ENCODE results near the gene PTPN11.

Gene PTPN11

DNA sequence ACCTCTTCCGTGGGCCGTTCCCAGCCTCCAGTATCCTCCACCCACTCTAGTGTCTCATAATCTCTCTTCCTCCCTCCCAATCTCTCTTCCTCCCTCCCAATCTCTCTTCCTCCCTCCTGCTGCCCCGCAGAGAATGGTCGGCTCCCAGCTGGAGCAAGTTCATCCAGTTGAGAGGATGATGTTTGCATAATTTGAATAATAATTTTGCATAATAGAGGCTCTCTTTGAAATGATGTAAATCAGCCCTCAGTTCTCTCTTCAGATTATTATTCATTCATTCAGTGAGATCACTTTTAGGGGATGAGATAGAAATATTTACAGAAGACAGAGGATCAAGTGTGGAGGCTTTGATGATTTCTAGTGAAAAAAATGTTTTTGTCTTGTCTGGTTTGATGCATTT is 125.0 kb downstream of the PTPN11 start:
- no peak for DNase-seq (ENCODE audit: low spot score)

DNA sequence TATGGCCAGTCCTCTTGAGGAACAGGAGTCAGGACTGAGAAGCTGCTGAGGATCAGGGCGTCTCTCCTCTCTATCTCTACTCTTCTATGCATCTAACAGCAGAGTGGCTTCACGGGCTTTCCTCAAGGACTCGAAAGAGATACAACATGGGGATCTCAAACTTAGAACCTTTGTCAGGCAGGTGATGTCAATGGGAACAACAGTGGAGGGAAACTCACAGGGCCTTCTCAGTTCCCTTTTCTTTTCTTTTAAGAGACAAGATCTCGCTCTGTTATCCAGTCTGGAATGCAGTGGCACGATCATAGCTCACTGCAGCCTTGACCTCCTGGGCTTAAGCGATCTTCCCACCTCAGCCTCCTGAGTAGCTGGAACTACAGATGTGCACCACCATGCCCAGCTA is 127.6 kb downstream of the PTPN11 start:
- DNase-seq (ENCODE audit: low spot score), result no peak

GRCh38 chr12:112546996-112547395 is 128.2 kb downstream of the PTPN11 start:
- no peak for DNase-seq (ENCODE audit: low spot score)

DNA sequence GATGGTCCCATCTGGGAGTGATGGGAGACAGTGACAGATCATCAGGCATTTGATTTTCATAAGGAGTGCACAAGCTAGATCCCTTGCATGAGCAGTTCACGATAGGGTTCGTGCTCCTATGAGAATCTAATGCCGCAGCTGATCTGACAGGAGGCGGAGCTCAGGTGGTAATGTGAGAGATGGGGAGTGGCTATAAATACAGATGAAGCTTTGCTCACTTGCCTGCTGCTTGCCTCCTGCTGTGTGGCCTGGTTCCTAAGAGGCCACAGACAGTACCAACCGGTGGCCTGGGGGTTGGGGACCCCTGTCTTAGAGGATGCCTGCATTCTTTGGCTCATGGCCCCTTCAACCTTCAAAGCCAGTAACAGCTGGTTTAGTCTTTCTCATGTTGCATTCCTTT is 130.3 kb downstream of the PTPN11 start:
- no peak for DNase-seq (ENCODE audit: low spot score)

- no peak for DNase-seq (ENCODE audit: low spot score)
Observed at GRCh38 chr12:112551681-112552080, 132.9 kb downstream of the PTPN11 start.

DNA sequence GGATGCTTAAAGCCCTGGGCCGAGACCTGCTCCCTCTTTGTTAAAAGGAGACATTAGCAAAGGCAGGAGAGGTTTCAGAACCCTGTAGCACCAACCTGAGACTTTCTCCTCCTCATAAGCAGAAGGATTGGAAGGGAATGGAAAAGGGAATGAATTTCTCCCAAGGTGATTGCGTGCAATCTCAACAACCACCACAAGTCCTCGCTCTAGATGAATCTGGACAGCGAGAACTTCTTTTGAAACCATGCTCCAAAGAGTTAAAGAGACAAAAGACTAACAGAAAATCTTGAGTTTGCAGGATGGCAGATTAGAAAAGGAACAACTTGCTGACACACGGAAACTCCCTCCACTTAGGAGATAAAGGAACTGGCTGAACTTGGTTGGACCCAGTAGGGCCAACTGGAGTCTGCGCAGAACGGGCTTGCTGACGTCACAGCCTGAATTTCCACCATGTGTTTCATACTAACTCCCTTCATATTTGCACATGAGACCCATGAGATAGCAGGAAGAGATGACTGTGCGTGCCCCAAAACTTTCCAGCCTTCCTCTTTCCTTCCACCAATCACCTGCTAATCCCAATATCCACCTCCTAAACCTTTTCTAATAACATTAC is 137.0 kb downstream of the PTPN11 start:
- no peak for DNase-seq (ENCODE audit: low spot score)

GRCh38 chr12:112557951-112558630 is 139.3 kb downstream of the PTPN11 start:
- DNase-seq (ENCODE audit: low spot score), result no peak
